Glomerular endothelial cell (primary cell): ENCODE data around the gene ZNHIT6. TPM values are rescaled to one million over a fixed set of nuclear protein-coding genes. Genes with fewer than 3 reads are reported as not detected.
"Not testable (repeated sequence)": the region's sequence is repeated elsewhere in the genome, so short reads cannot be mapped to it uniquely, and the experiment has no call there.

Source experiments
- DNase-seq: peaks from one replicate; pipeline ENCODE4 v3.0.0-alpha.2; 2011; ENCODE audit warnings: low read depth, low spot score; ENCODE audit errors: extremely low read depth
- total RNA-seq: library from RNA; depleted of rRNA; stranded (reverse); fragments of >200 nt; gene quantifications from 2 replicates; pipeline ENCODE4 v1.2.3, GENCODE V29; 2015

The ZNHIT6 gene, protein sequence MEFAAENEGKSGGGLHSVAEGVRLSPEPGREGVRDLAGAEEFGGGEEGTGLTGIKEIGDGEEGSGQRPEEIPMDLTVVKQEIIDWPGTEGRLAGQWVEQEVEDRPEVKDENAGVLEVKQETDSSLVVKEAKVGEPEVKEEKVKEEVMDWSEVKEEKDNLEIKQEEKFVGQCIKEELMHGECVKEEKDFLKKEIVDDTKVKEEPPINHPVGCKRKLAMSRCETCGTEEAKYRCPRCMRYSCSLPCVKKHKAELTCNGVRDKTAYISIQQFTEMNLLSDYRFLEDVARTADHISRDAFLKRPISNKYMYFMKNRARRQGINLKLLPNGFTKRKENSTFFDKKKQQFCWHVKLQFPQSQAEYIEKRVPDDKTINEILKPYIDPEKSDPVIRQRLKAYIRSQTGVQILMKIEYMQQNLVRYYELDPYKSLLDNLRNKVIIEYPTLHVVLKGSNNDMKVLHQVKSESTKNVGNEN
- total RNA-seq, result 13.6 and 14.6 TPM in 2 replicates

DNA sequence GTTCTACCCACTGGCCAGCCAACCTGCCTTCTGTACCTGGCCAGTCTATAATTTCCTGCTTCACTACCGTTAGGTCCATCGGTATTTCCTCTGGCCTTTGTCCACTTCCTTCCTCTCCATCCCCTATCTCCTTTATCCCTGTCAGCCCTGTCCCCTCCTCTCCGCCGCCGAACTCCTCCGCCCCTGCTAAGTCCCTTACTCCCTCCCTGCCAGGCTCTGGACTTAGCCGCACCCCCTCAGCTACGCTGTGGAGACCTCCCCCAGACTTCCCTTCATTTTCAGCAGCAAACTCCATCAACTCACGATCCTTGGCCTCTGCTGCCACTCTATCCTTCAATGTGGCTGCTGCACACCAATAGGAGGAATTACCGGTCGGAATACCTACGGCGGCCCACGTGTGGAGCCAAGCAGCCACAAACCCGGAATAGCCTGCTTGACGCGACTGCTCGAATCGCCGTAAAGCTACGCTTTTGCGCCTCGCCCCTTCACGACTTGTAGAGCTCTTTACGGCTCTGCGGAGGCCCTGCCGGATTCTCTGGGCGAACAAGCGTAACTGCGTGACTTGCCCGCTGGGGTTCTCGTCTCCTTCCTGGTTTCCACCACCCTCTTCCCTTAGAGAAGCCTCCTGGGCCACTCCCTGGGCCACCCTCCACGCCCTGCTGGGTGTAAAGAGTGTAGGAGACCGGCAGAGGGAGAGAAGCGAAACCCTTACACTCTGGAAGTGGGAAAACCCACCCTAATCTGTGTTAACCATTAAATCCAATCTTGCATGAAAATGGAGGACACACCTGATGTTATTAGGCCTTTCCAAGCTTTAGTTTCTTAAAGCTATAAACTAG, at the start of gene ZNHIT6:
TSS of gene ZNHIT6 (minus strand) at position 444 of the 839 bp plus-strand sequence. CDS start at position 295, 149 bp downstream.
- DNase-seq, result peak; percentile 82

DNA sequence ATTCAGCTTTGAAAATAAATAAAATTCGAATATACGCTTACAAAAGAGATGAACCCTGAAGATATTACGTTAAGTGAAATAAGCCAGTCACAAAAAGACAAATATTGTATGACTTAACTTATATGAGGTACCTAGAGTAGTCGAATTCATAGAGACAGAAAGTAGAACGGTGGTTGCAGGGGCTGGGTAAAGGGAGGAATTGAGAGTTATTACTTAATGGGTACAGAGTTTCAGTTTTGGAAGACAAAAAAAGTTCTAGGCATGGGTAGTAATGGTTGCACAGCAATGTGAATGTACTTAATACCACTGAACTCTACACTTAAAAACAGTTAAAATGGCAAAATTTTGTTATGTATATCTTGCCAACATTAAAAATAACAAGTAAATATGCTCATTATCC, 48.6 kb upstream of the ZNHIT6 start:
- no peak for DNase-seq

DNA sequence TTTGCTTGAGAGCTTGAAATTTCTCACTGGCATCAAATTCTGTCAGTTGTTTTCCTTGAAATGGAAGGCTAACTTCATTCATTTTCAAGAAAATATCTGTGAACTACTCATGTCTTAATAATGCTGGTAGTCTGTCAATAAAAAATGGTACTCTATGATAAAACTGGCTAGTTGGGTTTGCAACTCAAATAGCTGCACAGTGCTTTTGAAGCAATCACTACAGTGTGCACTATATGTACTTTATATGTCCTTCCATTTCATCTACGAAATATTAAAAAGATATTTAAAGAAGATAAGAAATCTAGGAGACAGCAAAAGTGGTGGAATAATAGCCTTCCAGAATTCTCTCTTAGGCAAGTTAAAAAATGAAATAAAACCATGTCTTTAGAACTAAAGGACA, 39.9 kb upstream of the ZNHIT6 start:
- no peak for DNase-seq

DNA sequence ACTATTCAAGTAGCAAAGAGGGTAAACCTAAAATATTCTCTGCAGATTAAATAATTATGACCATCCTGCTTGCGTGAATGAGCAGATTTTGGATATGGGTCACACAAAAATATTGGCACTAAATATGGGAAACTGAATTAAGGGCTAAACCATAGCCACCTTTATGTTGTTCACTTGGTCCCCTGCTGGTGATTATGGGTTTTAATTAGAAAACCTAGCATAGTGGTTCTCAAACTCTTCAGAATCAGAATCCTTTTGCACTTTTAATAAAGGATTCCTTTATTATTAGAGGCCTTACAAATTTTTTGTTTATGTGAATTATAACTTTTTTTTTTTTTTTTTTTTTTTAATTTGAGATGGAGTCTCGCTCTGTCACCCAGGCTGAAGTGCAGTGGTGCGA, 38.5 kb upstream of the ZNHIT6 start:
- DNase-seq, result no peak

DNA sequence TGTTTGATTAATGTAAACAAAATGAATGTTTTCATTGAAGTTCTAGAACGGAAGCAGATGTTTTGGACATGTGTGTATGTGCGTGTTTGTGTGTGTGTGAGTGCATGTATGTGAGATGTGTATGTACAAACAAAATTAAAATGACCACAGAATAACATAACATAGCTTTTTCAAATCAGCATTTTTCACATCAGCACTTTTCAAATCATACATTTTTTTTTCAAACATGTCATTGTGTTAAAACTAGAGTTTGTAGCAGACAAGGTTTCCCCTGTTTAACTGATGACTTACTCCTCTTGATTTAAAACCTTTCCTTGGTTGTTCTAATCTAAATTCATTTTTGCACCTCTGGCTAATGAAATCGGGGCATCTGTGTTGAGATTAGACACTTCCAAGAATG, 35.6 kb upstream of the ZNHIT6 start:
- DNase-seq, result no peak

DNA sequence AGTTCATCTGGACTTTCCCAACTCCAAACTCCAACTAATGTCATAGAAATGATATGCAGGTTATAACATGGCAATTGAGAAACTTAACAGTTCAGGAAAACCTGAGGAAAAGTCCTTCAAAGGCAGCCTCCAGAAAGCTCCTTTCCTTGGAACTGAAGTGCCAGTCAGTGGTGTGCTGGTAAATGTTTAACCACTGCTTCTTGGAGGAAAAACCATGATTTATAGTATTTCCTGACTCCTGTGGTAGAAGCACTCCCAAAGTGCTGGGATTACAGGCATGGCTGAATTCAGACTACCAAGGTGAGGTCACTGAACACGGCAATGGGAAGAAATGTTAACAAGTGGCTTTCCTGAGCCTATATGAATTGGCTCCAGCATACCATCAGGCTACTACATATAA, 26.7 kb upstream of the ZNHIT6 start:
- DNase-seq, result no peak

DNA sequence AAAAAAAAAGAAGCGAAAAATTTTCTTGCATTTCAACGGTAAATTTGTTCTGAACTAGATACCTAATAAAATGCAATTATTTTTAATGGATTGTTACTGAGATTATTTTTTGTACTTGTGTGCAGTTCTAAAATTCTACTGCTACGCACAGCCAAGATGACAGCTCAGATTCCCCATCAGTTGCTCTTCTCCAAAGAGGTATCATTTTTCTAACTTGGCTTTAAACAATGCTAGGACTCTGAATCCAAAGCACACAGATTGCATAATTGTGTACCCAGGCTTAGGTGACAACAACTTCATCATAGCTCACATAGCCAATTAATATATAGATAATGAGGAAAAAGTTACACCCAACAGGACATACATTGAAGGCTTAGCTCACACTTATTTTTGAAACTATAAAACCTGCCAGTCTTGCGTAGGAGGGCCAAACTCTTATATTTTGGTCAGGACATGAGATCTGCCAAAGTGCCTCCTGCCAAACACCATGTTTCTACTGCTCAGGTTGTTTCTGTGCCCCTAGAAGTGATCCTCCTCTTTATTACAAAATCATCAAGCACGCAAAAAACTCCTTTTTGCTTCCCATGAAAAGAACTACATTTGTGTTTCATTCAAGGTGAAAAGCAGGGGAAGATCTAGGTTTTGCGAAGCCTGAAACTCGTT, 10.6 kb upstream of the ZNHIT6 start:
- no peak for DNase-seq

DNA sequence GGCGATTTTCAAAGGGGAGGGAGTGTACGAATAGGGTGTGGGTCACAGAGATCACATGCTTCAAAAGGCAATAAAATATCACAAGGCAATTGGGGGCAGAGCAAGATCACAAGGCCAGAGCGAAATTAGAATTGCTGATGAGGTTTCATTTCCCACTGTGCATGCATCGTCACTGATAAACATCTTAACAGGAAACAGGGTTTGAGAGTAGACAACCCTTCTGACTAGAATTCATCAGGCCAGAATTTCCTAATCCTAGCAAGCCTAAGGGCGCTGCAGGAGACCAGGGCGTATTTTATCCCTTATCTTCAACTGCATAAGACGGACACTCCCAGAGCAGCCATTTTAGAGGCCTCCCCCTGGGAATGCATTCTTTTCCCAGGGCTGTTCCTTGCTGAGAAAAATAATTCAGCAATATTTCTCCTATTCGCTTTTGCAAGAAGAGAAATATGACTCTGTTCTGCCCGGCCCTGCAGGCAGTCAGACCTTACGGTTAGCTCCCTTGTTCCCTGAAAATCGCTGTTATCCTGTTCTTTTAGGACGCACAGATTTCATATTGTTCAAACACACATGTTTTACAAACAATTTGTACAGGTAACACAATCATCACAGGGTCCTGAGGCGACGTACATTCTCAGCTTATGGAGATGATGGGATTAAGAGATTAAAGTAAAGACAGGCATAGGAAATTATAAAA, 6.3 kb upstream of the ZNHIT6 start:
- not testable (repeated sequence) for DNase-seq

DNA sequence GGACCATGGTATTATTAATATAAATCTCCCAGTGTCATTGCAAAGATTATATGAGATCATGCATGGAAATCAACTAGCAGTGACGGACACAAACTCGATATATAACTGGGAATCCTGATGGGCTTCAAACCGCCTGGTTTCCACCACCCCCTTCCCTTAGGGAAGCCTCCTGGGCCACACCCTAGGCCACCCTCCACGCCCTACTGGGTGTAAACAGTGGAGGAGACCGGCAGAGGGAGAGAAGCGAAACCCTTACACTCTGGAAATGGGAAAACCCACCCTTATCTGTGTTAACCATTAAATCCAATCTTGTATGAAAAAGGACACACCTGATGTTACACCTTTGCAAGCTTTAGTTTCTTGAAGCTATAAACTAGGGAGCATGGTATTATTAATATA, 595 bp upstream of the ZNHIT6 start:
- DNase-seq, result no peak

DNA sequence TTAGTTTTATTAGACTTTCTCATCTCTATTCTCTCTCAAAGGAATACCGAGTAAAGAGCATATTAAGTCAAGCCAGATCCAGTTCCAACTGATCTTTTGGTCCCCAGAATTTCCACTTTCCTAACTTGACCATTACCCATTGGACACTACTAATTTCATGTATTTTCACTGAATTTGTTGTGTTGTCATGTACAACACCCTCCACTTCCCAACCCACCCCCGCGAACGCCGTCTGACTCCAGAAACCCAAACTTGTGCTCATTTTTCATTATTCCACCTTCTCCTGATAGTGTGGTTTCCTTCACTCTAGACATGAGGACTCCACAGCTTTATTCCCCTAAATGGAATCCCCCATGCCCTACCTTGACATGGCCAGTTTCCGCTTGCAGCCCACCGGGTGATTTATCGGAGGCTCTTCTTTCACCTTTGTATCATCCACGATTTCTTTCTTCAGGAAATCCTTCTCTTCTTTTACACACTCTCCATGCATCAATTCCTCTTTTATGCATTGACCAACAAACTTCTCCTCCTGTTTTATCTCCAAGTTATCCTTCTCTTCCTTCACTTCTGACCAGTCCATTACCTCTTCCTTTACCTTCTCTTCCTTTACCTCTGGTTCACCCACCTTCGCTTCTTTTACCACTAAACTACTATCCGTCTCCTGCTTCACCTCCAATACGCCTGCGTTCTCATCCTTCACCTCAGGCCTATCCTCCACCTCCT, 805 bp downstream of the ZNHIT6 start:
- DNase-seq, result no peak

DNA sequence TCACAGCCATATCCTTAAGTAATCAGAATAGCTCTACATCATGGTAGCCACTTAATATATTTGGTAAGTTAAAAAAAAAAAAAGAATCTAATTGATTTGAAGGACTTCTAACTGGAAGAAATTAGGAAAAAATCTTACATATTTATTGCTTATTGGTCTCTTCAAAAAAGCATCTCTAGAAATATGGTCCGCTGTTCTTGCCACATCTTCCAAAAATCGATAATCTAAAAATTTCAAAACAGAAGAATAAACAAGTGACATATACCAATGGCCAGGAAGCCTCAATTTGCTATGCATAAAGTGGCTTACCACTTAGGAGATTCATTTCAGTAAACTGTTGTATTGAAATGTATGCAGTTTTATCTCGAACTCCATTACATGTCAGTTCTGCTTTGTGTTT, 2.3 kb downstream of the ZNHIT6 start:
- no peak for DNase-seq

DNA sequence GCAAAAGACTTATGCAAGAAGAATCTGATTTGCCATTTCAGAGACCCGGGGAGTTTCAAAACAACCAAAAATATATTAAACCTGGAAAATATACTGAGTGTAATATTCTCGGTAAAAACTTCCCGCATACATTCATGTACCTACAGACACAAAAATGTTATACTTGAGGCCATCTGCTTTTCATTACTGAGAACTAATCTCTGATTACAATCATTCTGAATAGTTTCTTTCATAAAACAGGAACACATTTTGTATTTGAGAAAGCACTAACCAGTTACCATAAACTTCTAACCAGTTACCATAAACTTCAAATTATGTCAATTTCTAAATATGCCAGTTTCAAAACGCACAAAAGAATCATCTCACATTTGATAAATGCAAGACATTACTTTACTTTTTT, 7.8 kb downstream of the ZNHIT6 start:
- no peak for DNase-seq

DNA sequence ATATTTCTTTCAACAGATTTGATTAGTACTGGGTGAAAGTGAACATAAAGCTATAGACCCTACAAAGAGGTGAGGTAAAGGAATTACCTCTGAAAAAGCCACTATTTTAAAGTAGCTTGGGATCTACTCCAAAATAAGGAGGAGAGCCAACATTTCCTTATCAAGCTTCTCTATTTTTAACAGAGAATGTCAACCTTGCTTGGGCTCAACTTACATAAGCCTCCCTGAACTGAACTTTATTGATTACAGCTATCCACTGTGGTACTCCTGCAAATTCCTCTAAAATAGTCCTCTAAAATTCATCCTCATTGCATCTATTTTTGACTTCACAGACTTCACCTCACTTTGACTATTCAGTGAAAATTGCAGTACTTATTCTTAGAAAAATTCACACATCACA, 10.3 kb downstream of the ZNHIT6 start:
- DNase-seq, result no peak

DNA sequence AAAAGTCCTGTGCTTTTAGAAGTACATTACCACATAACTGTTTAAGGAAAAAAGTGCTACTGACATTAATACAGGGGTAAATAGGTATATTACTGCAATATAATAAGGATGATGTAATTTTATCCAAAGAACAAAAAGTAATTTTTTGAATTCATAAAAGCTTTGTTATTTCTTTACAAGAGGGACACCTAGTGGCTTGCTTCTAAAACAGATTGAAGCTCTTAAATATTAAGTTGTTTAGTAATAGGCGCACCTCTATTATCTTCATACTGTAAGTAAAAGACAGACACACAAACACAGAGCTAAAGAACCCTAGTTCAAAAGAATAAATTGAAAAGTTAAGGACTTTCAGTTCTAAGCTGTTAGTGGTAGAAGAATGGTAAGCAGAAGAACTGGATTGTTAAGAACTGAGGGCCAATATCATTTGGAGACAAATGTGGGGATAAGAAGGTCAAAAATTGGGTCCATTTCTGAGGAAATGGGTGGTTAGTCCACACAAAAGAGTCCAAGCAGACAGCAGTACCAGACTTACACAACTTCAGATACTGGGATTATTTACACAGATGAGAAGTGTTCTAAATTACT, 15.4 kb downstream of the ZNHIT6 start:
- peak; percentile 34 for DNase-seq

DNA sequence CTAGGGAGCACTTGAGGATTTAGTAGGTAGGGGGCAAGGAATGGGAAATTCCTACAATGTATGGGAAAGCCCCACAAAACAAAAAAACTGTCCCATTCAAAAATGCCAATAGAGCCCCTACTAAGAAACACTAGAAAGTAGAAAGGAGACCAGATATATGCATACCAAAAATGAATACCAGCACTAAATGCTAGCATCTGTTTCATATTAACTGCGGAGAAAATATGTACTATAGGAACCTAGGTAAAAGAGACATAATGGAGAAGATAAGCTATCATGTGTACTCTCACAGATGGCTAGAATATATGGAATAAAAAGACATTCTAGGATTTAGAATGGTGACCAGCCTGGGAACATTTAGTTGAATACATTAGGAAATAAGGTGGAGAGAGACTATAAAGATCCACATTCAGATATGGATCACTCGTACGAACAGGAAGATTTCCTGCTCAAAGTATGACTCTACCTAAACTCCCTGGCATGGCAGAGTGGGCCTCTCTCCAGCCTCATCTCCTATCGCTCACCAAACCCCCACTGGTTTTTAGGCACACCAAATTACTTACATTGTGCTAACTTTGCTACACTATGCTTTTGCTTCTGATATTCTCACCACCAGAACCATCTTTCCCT, 18.3 kb downstream of the ZNHIT6 start:
- no peak for DNase-seq

DNA sequence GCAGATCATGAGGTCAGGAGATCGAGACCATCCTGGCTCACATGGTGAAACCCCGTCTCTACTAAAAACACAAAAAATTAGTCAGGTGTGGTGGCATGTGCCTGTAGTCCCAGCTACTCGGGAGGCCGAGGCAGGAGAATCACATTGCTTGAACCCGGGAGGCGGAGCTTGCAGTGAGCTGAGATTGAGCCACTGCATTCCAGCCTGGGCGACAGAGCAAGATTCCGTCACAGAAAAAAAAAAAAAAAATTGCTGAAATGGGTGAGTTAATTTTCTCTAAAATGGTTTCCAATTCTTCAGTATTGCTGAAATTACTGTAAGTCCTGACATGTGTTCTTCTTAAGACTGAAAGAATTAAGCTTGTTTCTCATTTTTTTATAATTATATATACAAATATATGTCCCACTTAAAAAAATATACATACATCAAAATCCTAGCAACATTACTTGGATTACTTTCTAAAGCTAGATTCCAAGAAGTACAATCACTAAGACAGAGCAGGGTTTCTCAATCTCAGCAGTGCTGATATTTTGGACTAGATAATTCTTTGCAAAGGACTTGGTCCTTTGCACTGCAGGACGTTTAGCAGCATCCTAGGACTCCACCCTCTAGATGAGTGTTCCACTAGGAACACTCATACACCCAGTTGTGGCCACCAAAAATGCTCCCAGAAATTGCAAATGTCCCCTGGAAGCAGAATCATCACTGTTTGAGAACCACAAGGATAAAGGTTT, 24.8 kb downstream of the ZNHIT6 start:
- DNase-seq, result no peak

DNA sequence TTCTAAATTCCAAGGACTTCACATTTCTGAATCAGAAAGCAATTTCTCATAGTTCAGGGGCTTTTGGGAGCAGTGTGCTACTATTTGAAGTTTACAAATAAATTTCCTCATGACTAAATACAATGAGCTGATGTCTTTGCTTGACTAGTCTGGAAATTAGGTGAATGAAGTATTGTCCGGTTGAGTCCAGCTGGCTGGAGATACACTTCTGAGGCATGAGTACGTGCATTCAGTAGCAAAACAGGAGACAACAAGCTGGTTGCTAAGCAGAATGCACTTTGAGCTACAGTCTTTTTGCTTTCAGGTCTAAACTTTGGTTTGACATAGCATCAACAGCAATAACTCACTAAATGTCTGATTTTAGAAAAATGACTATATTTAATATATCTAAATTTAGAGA, 27.1 kb downstream of the ZNHIT6 start:
- no peak for DNase-seq

DNA sequence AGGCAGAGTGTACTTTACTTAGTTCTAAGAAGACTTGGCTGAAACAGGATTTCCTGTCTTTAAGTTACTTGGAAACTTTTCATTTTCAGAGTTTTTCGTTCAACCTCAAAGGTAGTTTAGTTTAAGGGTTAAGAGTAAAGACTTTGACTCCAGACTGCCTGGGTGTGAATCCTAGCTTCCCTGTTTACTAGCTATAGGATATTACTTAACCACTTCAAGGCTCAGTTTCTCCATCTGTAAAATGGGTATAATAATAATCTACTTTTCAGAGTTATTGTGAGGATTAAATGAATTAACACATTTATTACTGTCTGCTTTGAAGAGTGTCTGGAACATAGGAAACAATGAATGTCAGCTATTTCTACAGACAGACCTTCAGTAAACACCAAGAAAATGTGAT, 30.0 kb downstream of the ZNHIT6 start:
- no peak for DNase-seq

DNA sequence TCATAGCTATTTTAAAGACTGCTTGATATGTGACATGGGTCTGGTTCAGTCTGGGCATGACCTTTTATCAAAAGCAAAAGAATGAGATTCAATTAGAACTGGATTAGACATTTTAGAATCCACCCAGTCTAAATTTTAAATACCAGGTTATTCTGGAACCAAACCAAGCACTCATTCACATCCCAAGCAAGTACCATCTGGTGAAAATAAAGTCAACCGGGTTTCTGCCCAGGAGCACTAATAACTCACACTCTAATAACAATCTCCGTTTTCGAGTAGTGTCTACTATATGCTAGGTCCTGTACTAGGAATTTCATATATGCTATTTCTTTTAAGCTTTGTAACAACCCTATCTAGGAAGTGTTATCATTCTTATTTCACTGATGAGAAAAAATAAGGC, 30.6 kb downstream of the ZNHIT6 start:
- no peak for DNase-seq
